Gastrocnemius medialis (tissue), 4 donors: ENCODE results near the gene COL19A1.

ENCODE experiments used
- POLR2A ChIP-seq, 2 donors: fragments of 450-650 bp; IDR thresholded peaks; one replicate each; pipeline ENCODE4 v1.6.1; 2017; ENCODE audit warnings: antibody characterized with exemption in 2 of 2, mild to moderate bottlenecking in 2 of 2, moderate library complexity in 2 of 2
- TF ChIP-seq, protein P1 (sequence below), 5 experiments: fragments of 450-650 bp in 3 of 5; fragments of 200-600 bp in 2 of 5; sonication (generic) in 2 of 5; IDR thresholded peaks in 4 of 5; conservative IDR thresholded peaks in 1 of 5; 1 replicate in 4 of 5; 2 replicates in 1 of 5; pipeline ENCODE4 v1.5.1; 2016 to 2019; ENCODE audit warnings: antibody characterized with exemption in 5 of 5, mild to moderate bottlenecking in 3 of 5, moderate library complexity in 3 of 5

DNA sequence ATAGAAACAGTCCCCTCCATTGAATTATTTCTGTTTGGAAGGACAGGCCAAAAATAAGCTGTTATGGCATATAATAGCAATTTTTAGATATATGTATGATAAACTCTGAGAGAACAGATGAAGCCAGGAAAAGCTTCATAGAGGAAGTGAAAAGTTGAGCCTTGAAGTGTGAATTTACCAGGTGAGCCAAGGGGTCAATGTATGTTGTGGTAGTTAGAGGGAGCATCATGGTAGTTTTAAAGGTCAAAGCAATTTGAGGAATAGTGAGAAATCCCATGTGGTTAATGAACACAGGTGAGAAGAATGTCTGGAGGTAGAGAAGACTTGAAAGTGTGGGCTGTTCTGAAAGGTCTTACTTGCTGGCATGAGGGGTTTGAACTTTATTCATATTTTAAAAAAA lies 47.0 kb downstream of the COL19A1 start:
- TF ChIP-seq, protein P1, sequence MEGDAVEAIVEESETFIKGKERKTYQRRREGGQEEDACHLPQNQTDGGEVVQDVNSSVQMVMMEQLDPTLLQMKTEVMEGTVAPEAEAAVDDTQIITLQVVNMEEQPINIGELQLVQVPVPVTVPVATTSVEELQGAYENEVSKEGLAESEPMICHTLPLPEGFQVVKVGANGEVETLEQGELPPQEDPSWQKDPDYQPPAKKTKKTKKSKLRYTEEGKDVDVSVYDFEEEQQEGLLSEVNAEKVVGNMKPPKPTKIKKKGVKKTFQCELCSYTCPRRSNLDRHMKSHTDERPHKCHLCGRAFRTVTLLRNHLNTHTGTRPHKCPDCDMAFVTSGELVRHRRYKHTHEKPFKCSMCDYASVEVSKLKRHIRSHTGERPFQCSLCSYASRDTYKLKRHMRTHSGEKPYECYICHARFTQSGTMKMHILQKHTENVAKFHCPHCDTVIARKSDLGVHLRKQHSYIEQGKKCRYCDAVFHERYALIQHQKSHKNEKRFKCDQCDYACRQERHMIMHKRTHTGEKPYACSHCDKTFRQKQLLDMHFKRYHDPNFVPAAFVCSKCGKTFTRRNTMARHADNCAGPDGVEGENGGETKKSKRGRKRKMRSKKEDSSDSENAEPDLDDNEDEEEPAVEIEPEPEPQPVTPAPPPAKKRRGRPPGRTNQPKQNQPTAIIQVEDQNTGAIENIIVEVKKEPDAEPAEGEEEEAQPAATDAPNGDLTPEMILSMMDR (IDR thresholded peaks at IDR 0.05 in 4 of 5, conservative IDR thresholded peaks at IDR 0.05 in 1 of 5): no peak
- no peak for TF ChIP-seq POLR2A (IDR thresholded peaks at IDR 0.05)
